GM19467 (cell line): Measurements from ENCODE around the gene POC1A.

Experiments
- ATAC-seq: cut with Tn5 transposase; IDR thresholded peaks from one replicate; pipeline ENCODE4 v1.9.1; 2021; ENCODE audit warnings: mild to moderate bottlenecking, moderate library complexity; ENCODE audit not compliant: unreplicated experiment

The POC1A gene

DNA sequence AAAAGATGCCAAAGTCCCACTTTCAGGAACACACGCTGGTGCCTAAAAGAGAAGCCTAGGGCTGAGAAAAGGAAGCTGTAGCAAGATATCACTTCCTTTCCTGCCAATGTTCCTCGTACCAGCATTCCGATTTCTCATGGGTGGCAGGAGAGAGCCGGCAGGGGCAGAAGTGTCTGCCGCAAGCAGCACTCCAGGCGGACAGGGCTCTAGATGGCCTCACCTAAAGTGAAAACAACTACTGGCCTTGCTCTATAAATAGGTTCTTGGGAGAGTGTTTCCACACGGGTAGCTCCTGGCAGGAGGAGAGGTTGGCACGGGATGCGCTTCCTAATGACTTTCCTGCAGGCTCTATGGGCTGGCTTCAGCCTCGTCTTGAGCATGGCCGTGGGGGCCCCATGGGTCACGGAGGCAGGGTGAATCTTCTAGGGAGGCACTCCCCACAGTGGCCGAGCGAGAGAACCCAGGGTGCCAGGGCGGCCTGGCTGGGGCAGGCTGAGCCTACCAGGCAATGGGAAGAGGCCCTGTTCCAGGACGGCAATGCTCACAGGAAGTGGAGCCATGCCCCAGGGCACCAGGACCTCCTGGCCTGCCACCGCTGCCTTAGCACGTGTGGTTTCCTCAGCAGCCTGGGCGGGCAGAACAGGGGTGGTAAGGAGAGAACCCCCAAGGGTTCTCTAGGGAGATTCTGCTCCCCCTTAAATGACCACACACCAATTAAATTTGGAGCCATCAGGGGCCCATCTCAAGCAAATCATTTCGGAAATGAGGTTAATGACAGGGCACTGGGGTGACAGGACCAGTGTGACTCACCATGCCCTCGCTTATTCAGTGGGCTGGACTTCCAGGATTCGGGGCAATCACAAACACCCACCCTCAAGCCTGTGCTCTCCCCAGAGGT is 83.2 kb downstream of the POC1A start:
- ATAC-seq = no peak

GRCh38 chr3:52069855-52070254 is 84.4 kb downstream of the POC1A start:
- ATAC-seq = no peak

- ATAC-seq = no peak
Observed at GRCh38 chr3:52069135-52069534, 85.1 kb downstream of the POC1A start.

DNA sequence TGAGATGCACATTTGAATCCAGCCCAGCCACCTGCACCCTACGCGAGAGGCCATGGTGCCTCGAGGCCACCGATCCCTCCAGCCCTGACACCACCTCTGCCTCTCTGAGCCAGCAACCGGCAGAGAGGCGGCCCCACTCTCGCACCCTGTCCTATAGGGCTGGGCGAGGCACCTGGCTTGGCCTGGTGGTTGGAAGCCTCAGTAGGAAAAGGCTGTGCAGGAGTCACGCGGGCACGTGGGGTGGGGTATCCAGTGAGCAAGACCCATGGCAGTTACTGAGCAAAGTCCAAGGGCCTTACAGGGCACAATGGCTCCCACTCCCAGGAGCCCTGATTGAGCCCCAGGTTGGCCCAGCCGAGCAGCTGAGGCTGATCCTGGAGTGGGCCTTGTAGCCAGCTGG is 85.5 kb downstream of the POC1A start:
- no peak for ATAC-seq

- ATAC-seq = no peak
Observed at GRCh38 chr3:52068055-52068571, 86.1 kb downstream of the POC1A start.

DNA sequence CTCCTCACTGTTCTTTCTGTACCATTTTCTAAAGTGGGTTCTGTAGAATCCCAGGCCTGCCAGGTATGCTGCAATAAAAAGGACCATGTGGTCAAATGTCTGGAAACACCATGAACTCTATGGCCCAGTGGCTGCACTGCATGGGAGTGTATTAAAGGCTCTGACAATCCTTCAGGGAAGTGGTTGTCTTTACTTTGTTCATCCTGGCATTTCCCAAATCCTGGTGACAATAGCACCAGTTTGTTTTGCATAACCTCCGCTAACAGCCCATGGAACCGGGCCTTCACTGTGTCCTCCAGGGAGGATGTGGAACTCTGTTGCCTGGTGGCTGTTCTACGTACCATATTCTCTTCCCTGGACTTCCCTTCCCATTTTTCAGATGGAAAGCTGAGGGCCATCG is 86.7 kb downstream of the POC1A start:
- ATAC-seq = no peak

DNA sequence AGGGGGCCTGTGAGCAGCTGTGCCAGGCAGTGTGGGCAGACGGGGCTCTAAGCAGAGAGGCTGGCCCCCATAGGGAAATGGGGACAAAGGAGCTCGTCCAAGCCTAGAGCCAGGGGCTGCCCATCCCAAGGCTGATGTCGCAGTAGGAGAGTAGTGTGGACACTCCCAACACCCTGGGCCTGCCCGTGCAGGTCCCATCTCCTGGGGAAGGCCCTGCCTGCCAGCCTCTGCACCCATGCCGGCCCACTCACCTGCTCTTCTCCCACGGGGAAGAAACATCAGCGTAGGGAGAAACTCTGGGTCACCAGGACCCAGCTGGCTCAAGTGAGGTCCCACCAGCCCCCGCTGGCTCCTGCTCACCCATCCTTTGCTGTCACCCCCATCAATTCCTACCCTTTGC is 87.2 kb downstream of the POC1A start:
- no peak for ATAC-seq

DNA sequence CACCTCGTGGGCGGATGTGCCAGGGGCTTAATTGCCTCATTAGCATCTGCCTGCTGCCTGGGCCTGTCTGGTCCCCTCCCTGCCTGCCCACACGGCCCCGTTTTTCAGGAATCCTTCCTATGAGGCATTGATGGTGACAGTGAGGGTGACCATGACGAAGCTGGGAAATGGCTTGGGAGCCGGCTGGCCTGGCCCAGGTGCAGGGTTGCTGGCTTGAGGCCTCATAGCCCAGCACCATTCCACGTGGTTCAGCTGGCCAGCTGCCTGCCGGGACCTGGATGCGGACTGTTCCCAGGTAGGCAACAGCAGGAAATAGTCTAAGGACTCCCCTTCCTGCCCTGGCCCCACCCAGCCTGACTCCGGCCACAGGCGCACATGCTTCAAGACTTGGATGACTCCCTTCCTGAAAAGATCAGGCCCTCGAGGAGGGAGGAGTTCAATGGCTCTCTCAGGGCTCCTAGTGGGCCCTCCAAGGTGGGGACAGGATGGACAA is 88.9 kb downstream of the POC1A start:
- no peak for ATAC-seq

GRCh38 chr3:52064561-52064960 is 89.7 kb downstream of the POC1A start:
- ATAC-seq = no peak

DNA sequence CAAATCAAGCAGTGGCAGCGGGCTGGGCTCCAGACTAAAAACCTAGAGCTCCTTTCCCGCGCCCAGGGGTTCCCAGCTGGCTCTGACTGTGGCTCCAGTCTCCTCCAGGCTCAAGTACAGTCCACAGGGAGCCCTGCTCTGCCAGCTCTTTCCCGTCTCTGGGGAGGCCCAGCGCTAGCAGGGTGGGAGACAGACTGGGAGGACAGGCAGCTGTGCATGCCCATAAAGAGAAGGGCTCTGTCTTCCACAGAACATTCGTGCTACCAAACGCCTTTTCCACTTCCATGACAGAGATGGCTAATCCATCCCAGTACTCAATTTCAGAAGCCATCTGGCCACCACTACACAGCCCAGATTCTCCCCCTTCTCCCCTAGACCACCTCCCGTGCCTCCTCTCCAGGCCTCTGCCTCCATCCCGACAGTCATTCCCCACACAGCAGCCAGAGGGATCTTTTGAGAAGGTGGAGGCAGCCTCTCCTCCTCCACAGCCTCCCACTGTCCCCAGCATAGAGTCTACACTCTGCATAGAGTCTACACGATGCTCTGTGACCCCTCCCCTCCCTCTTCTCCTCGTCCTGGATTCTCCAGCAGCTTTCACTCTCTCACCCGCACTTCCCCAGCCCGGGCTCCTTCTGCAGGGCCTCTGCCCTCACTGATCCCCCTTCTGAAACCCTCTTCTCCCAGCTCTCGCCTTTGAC is 91.0 kb downstream of the POC1A start:
- no peak for ATAC-seq

DNA sequence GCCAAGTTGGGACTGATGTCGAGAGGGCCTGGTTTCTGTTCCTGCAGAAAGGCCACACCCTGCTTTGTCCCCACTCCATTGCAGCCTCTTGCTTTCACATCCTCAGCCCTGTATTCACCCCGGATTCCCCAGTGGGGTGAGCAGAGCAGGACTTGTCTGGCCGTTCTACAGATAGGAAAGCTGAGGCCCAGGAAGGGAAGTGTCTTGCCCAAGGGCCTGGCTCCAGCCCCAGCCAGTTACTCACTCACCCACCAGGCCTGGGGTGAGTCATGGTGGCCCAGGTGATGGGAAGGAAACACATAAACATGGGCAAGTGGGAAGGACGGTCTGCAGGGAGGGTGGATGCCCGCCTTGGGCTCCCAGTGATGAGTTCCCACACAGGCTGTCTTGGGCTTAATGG is 91.7 kb downstream of the POC1A start:
- ATAC-seq = no peak

DNA sequence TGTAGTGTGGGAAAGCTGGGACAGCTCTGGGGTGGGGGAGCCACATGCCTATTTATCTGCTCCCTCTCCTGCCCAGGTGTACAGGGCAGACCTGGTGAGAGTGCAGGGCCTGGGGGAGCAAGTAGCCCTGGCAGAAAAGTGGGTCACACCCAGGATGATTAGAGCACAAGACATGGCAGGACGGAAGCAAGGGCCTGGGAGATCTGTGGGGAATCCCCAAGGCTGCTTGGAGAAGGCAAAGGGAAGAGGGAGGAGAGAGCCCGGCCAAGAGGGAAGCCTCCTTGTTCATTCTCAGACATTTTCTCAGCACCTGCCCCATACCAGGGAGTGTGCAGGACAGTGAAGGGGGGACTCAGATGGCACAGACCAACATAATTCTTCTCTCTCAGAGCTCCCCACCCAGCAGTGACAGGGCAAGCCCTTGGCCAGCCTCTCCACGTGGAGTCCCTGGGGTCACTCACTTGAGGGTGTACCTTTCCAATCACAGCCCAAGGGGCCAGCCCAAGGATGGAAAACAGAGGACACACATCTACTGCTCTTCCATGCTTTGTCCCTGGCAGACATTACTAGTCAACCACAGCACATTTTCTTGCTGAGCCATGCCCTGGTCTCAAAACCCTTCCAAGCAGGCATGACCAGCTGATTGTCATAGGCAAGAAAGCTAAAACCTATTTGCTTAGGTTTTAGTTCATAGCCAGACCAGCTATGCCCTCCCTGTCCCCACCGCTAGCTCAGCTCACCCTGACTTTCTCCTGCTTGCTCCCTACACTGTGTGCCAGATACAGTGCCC is 92.9 kb downstream of the POC1A start:
- ATAC-seq = no peak

- no peak for ATAC-seq
Observed at GRCh38 chr3:52059781-52060180, 94.4 kb downstream of the POC1A start.

- no peak for ATAC-seq
Observed at GRCh38 chr3:52057812-52058495, 96.3 kb downstream of the POC1A start.

DNA sequence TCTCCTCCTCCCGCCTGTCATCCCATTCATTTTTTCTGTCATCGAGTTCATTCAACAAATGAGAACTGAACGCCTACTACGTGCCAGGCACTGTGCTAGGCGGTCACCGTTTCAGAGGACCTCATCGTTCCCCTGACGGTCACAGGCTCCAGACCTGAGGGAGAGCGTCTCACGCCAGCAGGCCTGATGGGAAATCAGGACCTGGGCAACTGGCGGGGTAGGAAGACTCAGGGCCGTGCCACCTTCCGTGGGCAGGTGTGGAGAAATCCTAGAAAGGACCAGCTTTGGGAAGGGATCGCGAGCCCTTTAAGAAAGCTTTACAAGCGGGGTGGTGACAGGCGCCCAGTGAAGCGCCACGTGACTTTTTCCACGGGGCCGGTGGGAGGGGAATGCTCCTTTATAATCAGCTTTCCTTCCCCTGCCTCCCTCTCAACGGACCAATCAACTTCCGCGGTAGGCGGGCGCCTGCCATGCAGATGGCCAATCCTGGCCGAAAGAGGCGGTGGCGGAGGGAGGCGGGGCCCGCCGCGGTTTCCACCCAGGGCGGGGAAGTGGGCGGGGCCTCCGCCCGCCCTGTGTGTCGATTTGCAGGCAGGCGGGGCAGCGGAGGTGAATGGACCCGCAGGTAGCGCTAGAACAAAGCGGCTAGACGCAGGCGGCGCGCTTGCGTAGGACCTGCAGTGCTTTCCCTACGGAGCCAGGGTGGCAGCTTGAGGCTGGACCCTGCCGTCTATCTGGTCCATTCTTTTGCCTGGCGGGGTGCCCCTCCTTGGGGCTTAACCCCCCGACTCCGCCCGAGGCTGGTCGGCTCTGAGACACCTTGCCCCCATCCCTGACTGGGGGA is 97.0 kb downstream of the POC1A start:
- peak; percentile 78 for ATAC-seq

- no peak for ATAC-seq
Observed at GRCh38 chr3:52056521-52056967, 97.7 kb downstream of the POC1A start, which contains the start of gene DUSP7. Gene DUSP7 (minus strand): TSS chr3:52056571. CDS start chr3:52056366, 205 bp downstream.

GRCh38 chr3:52055537-52056351 is 98.5 kb downstream of the POC1A start:
- ATAC-seq = no peak

GRCh38 chr3:52054661-52055511 is 99.3 kb downstream of the POC1A start:
- no peak for ATAC-seq
